Rectal smooth muscle tissue (tissue), 1 donor: Measurements from ENCODE around the gene DENND5A.
A peak's percentile ranks its signal among the peaks of the same experiment; 100 is the strongest.

ENCODE experiments used
- H3K27ac ChIP-seq: one replicate; pipeline ENCODE4 v1.7.0; 2013; ENCODE audit warnings: low read depth, low read length, inconsistent platforms
- H3K27me3 ChIP-seq: one replicate; pipeline ENCODE4 v1.7.0; 2013; ENCODE audit warnings: low read length; ENCODE audit not compliant: control insufficient read depth, insufficient read depth
- H3K36me3 ChIP-seq: one replicate; pipeline ENCODE4 v1.7.0; 2013; ENCODE audit warnings: low read length; ENCODE audit not compliant: control insufficient read depth, insufficient read depth
- H3K4me1 ChIP-seq: one replicate; pipeline ENCODE4 v1.7.0; 2013; ENCODE audit warnings: low read length; ENCODE audit not compliant: control insufficient read depth, insufficient read depth
- H3K4me3 ChIP-seq: one replicate; pipeline ENCODE4 v1.7.0; 2013; ENCODE audit warnings: low read length
- H3K9ac ChIP-seq: one replicate; pipeline ENCODE4 v1.7.0; 2013; ENCODE audit warnings: low read length

Gene DENND5A

GRCh38 chr11:9265211-9266131, at the start of gene DENND5A:
TSS of gene DENND5A (minus strand) at chr11:9265350. CDS start at chr11:9265069, 281 bp downstream.
- Histone ChIP-seq H3K9ac (peak within 1 kb of the TSS; percentile 93), H3K4me3 (peak within 1 kb of the TSS; percentile 89), H3K36me3 (no peaks in the 10 kb centered on the region), H3K27me3 (no peaks in the 10 kb centered on the region), H3K4me1 (peaks cover 2% of the 10 kb centered on the region), H3K27ac (peak within 1 kb of the TSS; percentile 95)

- H3K36me3 ChIP-seq = no peaks in the 10 kb centered on the region
- H3K9ac ChIP-seq = peak within 1 kb of the TSS; percentile 92
- peaks cover 4% of the 10 kb centered on the region for H3K4me1 ChIP-seq
- peak within 1 kb of the TSS; percentile 84 for H3K27ac ChIP-seq
- peak within 1 kb of the TSS; percentile 94 for H3K4me3 ChIP-seq
- H3K27me3 ChIP-seq = no peaks in the 10 kb centered on the region
Observed at GRCh38 chr11:9314291-9315077, 49.3 kb upstream of the DENND5A start, which contains the start of gene TMEM41B. TSS of gene TMEM41B (minus strand) at chr11:9314593. CDS start at chr11:9314441, 152 bp downstream.

GRCh38 chr11:9313648-9314290, 48.6 kb upstream of the DENND5A start:
- Histone ChIP-seq H3K9ac (peak overlapping the region; percentile 92), H3K27ac (peak overlapping the region; percentile 76), H3K36me3 (no peaks in the 10 kb centered on the region), H3K4me3 (peak overlapping the region; percentile 94), H3K4me1 (peaks cover 4% of the 10 kb centered on the region), H3K27me3 (no peaks in the 10 kb centered on the region)

GRCh38 chr11:9310485-9311090, 45.4 kb upstream of the DENND5A start:
- H3K9ac ChIP-seq = no peak overlapping the region

GRCh38 chr11:9304178-9304577, 39.0 kb upstream of the DENND5A start:
- Histone ChIP-seq H3K4me1 (no peaks in the 10 kb centered on the region), H3K4me3 (no peak overlapping the region), H3K27ac (no peak overlapping the region), H3K27me3 (no peaks in the 10 kb centered on the region), H3K36me3 (no peaks in the 10 kb centered on the region), H3K9ac (no peak overlapping the region)

More at GRCh38 chr11:9310485-9311090, 45.4 kb upstream of the DENND5A start:
- peaks cover 4% of the 10 kb centered on the region for H3K4me1 ChIP-seq
- no peaks in the 10 kb centered on the region for H3K27me3 ChIP-seq
- no peaks in the 10 kb centered on the region for H3K36me3 ChIP-seq
- H3K4me3 ChIP-seq = no peak overlapping the region
- H3K27ac ChIP-seq = no peak overlapping the region

- Histone ChIP-seq H3K36me3 (no peaks in the 10 kb centered on the region), H3K27ac (no peak overlapping the region), H3K9ac (no peak overlapping the region), H3K4me3 (no peak overlapping the region), H3K27me3 (no peaks in the 10 kb centered on the region), H3K4me1 (no peaks in the 10 kb centered on the region)
Observed at GRCh38 chr11:9302448-9302847, 37.3 kb upstream of the DENND5A start.

- Histone ChIP-seq H3K4me1 (no peaks in the 10 kb centered on the region), H3K36me3 (no peaks in the 10 kb centered on the region), H3K9ac (no peak overlapping the region), H3K27ac (no peak overlapping the region), H3K27me3 (no peaks in the 10 kb centered on the region), H3K4me3 (no peak overlapping the region)
Observed at GRCh38 chr11:9301720-9302119, 36.6 kb upstream of the DENND5A start.

GRCh38 chr11:9293646-9294045, 28.5 kb upstream of the DENND5A start:
- Histone ChIP-seq H3K27me3 (no peaks in the 10 kb centered on the region), H3K4me1 (no peaks in the 10 kb centered on the region), H3K9ac (no peak overlapping the region), H3K36me3 (peaks cover 3% of the 10 kb centered on the region), H3K27ac (no peak overlapping the region), H3K4me3 (no peak overlapping the region)

- no peak overlapping the region for H3K4me3 ChIP-seq
- no peak overlapping the region for H3K27ac ChIP-seq
- peaks cover 6% of the 10 kb centered on the region for H3K36me3 ChIP-seq
- H3K27me3 ChIP-seq = no peaks in the 10 kb centered on the region
- no peak overlapping the region for H3K9ac ChIP-seq
- no peaks in the 10 kb centered on the region for H3K4me1 ChIP-seq
Observed at GRCh38 chr11:9285850-9286587, 20.9 kb upstream of the DENND5A start.

- Histone ChIP-seq H3K4me3 (no peak overlapping the region), H3K36me3 (no peaks in the 10 kb centered on the region), H3K9ac (no peak overlapping the region), H3K4me1 (no peaks in the 10 kb centered on the region), H3K27me3 (no peaks in the 10 kb centered on the region), H3K27ac (no peak overlapping the region)
Observed at GRCh38 chr11:9280655-9281301, 15.6 kb upstream of the DENND5A start.

- H3K4me1 ChIP-seq = no peaks in the 10 kb centered on the region
- no peaks in the 10 kb centered on the region for H3K36me3 ChIP-seq
- H3K27me3 ChIP-seq = no peaks in the 10 kb centered on the region
- H3K9ac ChIP-seq = no peak overlapping the region
- no peak overlapping the region for H3K27ac ChIP-seq
- no peak overlapping the region for H3K4me3 ChIP-seq
Observed at GRCh38 chr11:9277176-9277575, 12.0 kb upstream of the DENND5A start.
